ENCODE results near the gene TAS2R30.
"Not testable (repeated sequence)": the region's sequence is repeated elsewhere in the genome, so short reads cannot be mapped to it uniquely, and the experiment has no call there.

The TAS2R30 gene

DNA sequence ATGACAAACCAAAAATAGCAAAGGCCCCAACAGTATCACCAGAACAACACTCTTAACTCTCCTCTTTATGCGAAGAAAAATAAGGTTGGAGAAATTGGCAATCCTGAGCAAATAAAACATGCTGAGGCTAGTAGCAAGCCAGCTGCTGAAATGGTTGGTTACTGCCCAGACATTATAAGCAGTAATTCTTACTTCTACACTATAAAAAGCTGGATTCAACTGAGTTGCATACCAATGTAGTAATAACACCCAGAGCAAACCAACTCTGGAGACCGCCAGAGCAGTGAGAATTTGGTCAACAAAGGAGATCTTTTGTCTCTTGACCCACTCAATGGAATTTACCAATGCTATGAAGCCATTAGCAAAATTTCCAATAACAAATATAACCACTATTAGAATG lies 628 bp downstream of the TAS2R30 start:
- no peak overlapping the region for H3K4me3 ChIP-seq (ENCODE audit: low read length)
- TF ChIP-seq, protein P1, sequence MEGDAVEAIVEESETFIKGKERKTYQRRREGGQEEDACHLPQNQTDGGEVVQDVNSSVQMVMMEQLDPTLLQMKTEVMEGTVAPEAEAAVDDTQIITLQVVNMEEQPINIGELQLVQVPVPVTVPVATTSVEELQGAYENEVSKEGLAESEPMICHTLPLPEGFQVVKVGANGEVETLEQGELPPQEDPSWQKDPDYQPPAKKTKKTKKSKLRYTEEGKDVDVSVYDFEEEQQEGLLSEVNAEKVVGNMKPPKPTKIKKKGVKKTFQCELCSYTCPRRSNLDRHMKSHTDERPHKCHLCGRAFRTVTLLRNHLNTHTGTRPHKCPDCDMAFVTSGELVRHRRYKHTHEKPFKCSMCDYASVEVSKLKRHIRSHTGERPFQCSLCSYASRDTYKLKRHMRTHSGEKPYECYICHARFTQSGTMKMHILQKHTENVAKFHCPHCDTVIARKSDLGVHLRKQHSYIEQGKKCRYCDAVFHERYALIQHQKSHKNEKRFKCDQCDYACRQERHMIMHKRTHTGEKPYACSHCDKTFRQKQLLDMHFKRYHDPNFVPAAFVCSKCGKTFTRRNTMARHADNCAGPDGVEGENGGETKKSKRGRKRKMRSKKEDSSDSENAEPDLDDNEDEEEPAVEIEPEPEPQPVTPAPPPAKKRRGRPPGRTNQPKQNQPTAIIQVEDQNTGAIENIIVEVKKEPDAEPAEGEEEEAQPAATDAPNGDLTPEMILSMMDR (IDR thresholded peaks at IDR 0.05; ENCODE audit: insufficient read depth, low read depth, low read length, missing control alignments) = no peak
- DNase-seq (ENCODE audit: low read depth) = peak; percentile 18

DNA sequence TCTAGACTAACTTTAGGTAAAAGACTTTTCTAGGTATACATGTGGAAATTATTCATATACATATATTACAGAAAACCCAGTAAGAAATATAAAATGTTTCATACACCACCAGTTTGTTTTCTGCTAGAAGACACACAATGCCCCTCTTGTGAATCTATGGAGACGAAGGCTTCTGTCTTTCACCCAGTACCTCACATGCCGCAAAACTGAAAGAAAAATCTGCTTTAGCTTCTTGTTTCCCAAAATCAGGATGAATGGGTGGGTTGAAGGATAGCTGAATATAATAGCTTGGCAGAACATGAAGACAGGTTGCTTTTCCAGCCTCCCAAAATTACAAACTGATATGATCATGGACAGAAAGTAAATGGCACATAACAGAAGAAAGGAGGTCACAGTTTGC lies 1.3 kb downstream of the TAS2R30 start:
- H3K4me3 ChIP-seq (ENCODE audit: low read length) = no peak overlapping the region
- no peak for DNase-seq (ENCODE audit: low read depth)
- TF ChIP-seq, protein P1 (IDR thresholded peaks at IDR 0.05; ENCODE audit: insufficient read depth, low read depth, low read length, missing control alignments) = no peak

DNA sequence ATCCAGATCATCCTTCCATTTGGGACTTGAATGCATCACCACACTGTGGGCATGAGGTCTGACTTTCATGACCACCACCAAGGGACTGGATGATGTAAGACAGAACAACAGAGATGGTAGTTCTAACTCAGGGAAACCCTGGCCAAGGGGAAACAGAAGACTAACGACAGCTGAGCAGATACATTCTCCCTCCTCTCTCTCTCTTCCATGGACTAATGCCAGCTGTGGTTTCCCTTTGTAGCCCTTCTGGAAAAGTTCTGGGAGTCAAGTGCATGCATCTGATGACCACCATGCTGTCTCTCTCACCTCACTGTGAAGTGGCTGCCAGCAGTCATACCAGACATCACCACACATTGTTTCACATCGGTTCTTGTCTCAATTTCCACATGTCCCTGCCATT lies 3.4 kb downstream of the TAS2R30 start:
- TF ChIP-seq, protein P1 (IDR thresholded peaks at IDR 0.05; ENCODE audit: insufficient read depth, low read depth, low read length, missing control alignments) = no peak
- no peak overlapping the region for H3K4me3 ChIP-seq (ENCODE audit: low read length)
- no peak for DNase-seq (ENCODE audit: low read depth)

DNA sequence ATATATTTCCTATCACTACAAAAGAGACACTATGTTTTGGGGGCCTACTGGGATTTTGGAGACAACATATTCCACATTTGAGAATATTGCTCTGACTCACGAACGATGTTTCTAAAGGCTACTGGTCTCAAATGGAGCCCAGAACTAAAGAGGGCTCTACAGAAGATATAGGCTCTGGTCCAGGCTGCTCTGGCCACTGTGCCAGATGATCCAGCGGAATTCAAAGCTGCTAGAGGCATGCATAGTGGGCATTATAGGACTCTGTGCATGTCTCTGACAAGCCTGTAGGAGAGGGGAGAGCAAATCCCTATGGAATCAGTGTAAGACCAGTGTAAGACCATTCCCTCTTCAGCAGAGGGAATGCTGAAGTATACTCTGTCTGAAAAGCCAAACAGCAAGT lies 4.1 kb downstream of the TAS2R30 start:
- TF ChIP-seq, protein P1 (IDR thresholded peaks at IDR 0.05; ENCODE audit: insufficient read depth, low read depth, low read length, missing control alignments) = no peak
- no peak overlapping the region for H3K4me3 ChIP-seq (ENCODE audit: low read length)
- no peak for DNase-seq (ENCODE audit: low read depth)

DNA sequence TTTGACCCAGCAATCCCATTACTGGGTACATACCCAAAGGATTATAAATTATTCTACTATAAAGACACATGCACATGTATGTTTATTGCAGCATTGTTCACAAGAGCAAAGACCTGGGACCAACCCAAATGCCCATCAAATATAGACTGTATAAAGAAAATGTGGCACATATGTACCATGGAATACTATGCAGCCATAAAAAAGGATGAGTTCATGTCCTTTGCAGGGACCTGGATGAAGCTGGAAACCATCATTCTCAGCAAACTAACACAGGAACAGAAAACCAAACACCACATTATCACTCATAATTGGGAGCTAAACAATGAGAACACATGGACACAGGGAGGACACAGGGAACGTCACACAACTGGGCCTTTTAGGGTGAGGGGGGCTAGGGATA lies 20.3 kb downstream of the TAS2R30 start:
- not testable (repeated sequence) for H3K4me3 ChIP-seq (ENCODE audit: low read length); DNase-seq (ENCODE audit: low read depth)

DNA sequence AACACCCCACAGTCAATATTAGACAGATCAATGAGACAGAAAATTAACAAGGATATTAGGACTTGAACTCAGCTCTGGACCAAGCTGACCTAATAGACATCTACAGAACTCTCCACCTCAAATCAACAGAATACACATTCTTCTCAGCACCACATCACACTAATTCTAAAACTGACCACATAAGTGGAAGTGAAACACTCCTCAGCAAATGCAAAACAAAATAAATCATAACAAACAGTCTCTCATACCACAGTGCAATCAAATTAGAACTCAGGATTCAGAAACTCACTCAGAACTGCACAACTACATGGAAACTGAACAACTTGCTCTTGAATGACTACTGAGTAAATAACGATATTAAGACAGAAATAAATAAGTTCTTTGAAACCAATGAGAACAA lies 23.2 kb downstream of the TAS2R30 start:
- not testable (repeated sequence) for H3K4me3 ChIP-seq (ENCODE audit: low read length); DNase-seq (ENCODE audit: low read depth)

DNA sequence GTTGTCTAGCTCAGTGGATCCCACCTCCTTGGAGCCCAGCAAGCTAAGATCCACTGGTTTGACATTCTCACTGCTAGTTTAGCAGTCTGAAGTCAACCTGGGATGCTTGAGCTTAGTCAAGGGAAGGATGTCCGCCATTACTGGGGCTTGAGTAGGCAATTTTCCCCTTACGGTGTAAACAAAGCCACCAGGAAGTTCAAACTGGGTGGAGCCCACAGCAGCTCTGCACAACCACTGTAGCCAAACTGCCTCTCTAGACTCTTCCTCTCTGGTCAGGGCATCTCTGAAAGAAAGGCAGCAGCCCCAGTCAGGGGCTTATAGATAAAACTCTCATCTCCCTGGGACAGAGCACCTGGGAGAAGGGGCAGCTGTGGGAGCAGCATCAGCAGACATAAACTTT lies 25.6 kb downstream of the TAS2R30 start:
- no peak overlapping the region for H3K4me3 ChIP-seq (ENCODE audit: low read length)
- TF ChIP-seq, protein P1 (IDR thresholded peaks at IDR 0.05; ENCODE audit: insufficient read depth, low read depth, low read length, missing control alignments) = no peak
- no peak for DNase-seq (ENCODE audit: low read depth)

DNA sequence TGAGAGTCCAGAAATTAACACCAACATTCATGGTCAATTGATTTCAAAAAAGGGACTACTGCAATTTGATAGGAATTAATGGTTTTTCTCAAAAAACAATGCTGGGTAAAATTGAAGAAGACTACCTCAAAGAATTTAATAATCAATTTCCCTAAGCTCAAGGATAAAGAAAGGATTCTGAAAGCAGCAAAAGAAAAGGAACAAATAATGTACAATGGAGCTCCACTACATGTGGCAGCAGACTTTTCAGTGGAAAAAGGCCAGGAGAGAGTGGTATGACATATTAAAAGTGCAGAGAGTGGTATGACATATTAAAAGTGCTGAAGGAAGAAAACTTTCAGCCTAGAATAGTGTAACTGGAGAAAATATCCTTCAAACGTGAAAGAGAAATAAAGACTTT lies 26.7 kb downstream of the TAS2R30 start:
- DNase-seq (ENCODE audit: low read depth) = no peak
- no peak overlapping the region for H3K4me3 ChIP-seq (ENCODE audit: low read length)
- TF ChIP-seq, protein P1 (IDR thresholded peaks at IDR 0.05; ENCODE audit: insufficient read depth, low read depth, low read length, missing control alignments) = no peak

All from epithelial cell of esophagus (primary cell).